Loucy (cell line): ENCODE results near the gene NEK5.
"Not testable (repeated sequence)": the region's sequence is repeated elsewhere in the genome, so short reads cannot be mapped to it uniquely, and the experiment has no call there.

Source experiments
- H2AFZ ChIP-seq: fragments of 200-600 bp; sonication (generic); 2 replicates; pipeline ENCODE4 v1.6.0; 2016; ENCODE audit warnings: antibody characterized with exemption, mild to moderate bottlenecking, low read length, moderate library complexity
- H3F3A ChIP-seq: fragments of 200-600 bp; 2 replicates; pipeline ENCODE4 v1.6.0; 2016; ENCODE audit warnings: antibody characterized with exemption, low read depth, mild to moderate bottlenecking
- H3K27me3 ChIP-seq: fragments of 200-600 bp; sonication (generic); 2 replicates; pipeline ENCODE4 v1.6.1; 2014; ENCODE audit warnings: low read length, mild to moderate bottlenecking; ENCODE audit not compliant: insufficient read depth, poor library complexity, severe bottlenecking
- H3K36me3 ChIP-seq: fragments of 200-600 bp; sonication (generic); 2 replicates; pipeline ENCODE4 v1.6.1; 2016; ENCODE audit warnings: low read length; ENCODE audit not compliant: insufficient read depth
- H3K4me1 ChIP-seq: fragments of 200-600 bp; sonication (generic); 2 replicates; pipeline ENCODE4 v1.5.1; 2014; ENCODE audit warnings: low read length, mild to moderate bottlenecking; ENCODE audit not compliant: insufficient read depth, poor library complexity, severe bottlenecking
- H3K4me2 ChIP-seq: fragments of 200-600 bp; sonication (generic); 2 replicates; pipeline ENCODE4 v1.6.0; 2014; ENCODE audit warnings: antibody characterized with exemption, low read length, low read depth, mild to moderate bottlenecking; ENCODE audit not compliant: poor library complexity, severe bottlenecking
- H3K4me3 ChIP-seq: fragments of 200-600 bp; sonication (generic); 2 replicates; pipeline ENCODE4 v1.5.1; 2014; ENCODE audit warnings: low read length, mild to moderate bottlenecking, mixed read lengths; ENCODE audit not compliant: poor library complexity, severe bottlenecking
- H3K79me2 ChIP-seq: fragments of 200-600 bp; sonication (generic); 2 replicates; pipeline ENCODE4 v1.6.1; 2014; ENCODE audit warnings: low read length; ENCODE audit not compliant: insufficient read depth
- H3K9ac ChIP-seq: fragments of 200-600 bp; sonication (generic); 2 replicates; pipeline ENCODE4 v1.6.0; 2014; ENCODE audit warnings: mild to moderate bottlenecking, low read depth, low read length, moderate library complexity; ENCODE audit not compliant: poor library complexity, severe bottlenecking
- H3K9me2 ChIP-seq: fragments of 200-600 bp; sonication (generic); replicated peaks from 2 replicates; pipeline ENCODE4 v1.6.1; 2016; ENCODE audit warnings: low read depth, low read length, mixed read lengths
- H3K9me3 ChIP-seq: fragments of 200-600 bp; sonication (generic); 2 replicates; pipeline ENCODE4 v1.6.1; 2014; ENCODE audit warnings: mild to moderate bottlenecking, antibody characterized with exemption, low read length, low read depth; ENCODE audit not compliant: insufficient read depth
- H4K20me1 ChIP-seq: fragments of 200-600 bp; sonication (generic); 2 replicates; pipeline ENCODE4 v1.6.0; 2014; ENCODE audit warnings: antibody characterized with exemption, low read length, mild to moderate bottlenecking; ENCODE audit not compliant: insufficient read depth, poor library complexity, severe bottlenecking
- CTCF ChIP-seq: fragments of 200-600 bp; sonication (generic); conservative IDR thresholded peaks from 2 replicates; pipeline ENCODE4 v1.5.1; 2014; ENCODE audit warnings: mild to moderate bottlenecking, antibody characterized with exemption, low read length
- EZH2phosphoT487 ChIP-seq: fragments of 200-600 bp; IDR thresholded peaks from 2 replicates; pipeline ENCODE4 v1.6.1; 2018; ENCODE audit warnings: antibody characterized with exemption, mild to moderate bottlenecking, moderate library complexity, borderline replicate concordance

NEK5 gene

GRCh38 chr13:52173373-52173772, 44.5 kb upstream of the NEK5 start:
- Histone ChIP-seq H3K79me2 (no peaks in the 10 kb centered on the region), H2AFZ (no peak overlapping the region), H3K9me3 (no peaks in the 10 kb centered on the region), H3K36me3 (peaks cover 84% of the 10 kb centered on the region; the same call in 1 of the 2 replicates), H3K9me2 (no peaks in the 10 kb centered on the region), H3K9ac (no peak overlapping the region), H3K4me2 (no peak overlapping the region), H4K20me1 (no peaks in the 10 kb centered on the region), H3K27me3 (no peaks in the 10 kb centered on the region), H3K4me1 (peaks cover 11% of the 10 kb centered on the region), H3K4me3 (no peak overlapping the region), H3F3A (0 out of 2 replicates have a peak, but pooled peaks cover 2% of the 10 kb centered on the region)
- TF ChIP-seq EZH2phosphoT487 (no peak), CTCF (no peak)

GRCh38 chr13:52171686-52172085, 42.8 kb upstream of the NEK5 start:
- H3K36me3 ChIP-seq, result peaks cover 80% of the 10 kb centered on the region; the same call in 1 of the 2 replicates

GRCh38 chr13:52170828-52171391, 42.0 kb upstream of the NEK5 start:
- not testable (repeated sequence) for H3F3A ChIP-seq, H3K9me2 ChIP-seq, H2AFZ ChIP-seq, H4K20me1 ChIP-seq, H3K9me3 ChIP-seq, H3K4me2 ChIP-seq, H3K27me3 ChIP-seq, H3K9ac ChIP-seq, H3K4me3 ChIP-seq, H3K79me2 ChIP-seq
- H3K4me1 ChIP-seq, result peaks cover 11% of the 10 kb centered on the region
- peaks cover 79% of the 10 kb centered on the region; the same call in 1 of the 2 replicates for H3K36me3 ChIP-seq

More at GRCh38 chr13:52171686-52172085, 42.8 kb upstream of the NEK5 start:
- not testable (repeated sequence) for H4K20me1 ChIP-seq, H3K79me2 ChIP-seq, H3K9me3 ChIP-seq, H2AFZ ChIP-seq, H3F3A ChIP-seq, H3K4me3 ChIP-seq, H3K4me2 ChIP-seq, H3K9me2 ChIP-seq, H3K27me3 ChIP-seq, H3K9ac ChIP-seq
- peaks cover 11% of the 10 kb centered on the region for H3K4me1 ChIP-seq

- peaks cover 75% of the 10 kb centered on the region; the same call in 1 of the 2 replicates for H3K36me3 ChIP-seq
Observed at GRCh38 chr13:52169839-52170238, 41.0 kb upstream of the NEK5 start.

More at GRCh38 chr13:52169839-52170238, 41.0 kb upstream of the NEK5 start:
- H3K79me2 ChIP-seq, result no peaks in the 10 kb centered on the region
- no peak overlapping the region for H3K9ac ChIP-seq
- no peaks in the 10 kb centered on the region for H3K27me3 ChIP-seq
- H3K9me2 ChIP-seq, result no peaks in the 10 kb centered on the region
- H3K4me3 ChIP-seq, result no peak overlapping the region
- TF ChIP-seq CTCF, result no peak
- TF ChIP-seq EZH2phosphoT487, result no peak
- H3K4me1 ChIP-seq, result peaks cover 11% of the 10 kb centered on the region
- H2AFZ ChIP-seq, result no peak overlapping the region
- no peaks in the 10 kb centered on the region for H3K9me3 ChIP-seq
- no peak overlapping the region for H3K4me2 ChIP-seq
- H3F3A ChIP-seq, result 0 out of 2 replicates have a peak, but pooled peaks cover 2% of the 10 kb centered on the region
- H4K20me1 ChIP-seq, result no peaks in the 10 kb centered on the region
